HL-60/S4 treated with retinoic acid at 250 ng/mL for 4 days and 3 days (cell line): ENCODE results near the gene DNAAF1.
"Not testable (repeated sequence)": the region's sequence is repeated elsewhere in the genome, so short reads cannot be mapped to it uniquely, and the experiment has no call there.

Experiments
- in situ Hi-C: fragments of 300-500 bp; cut with MboI; formaldehyde crosslinking; loops from 2 replicates; pipeline ENCODE4 v1.7.0; 2022; ENCODE audit warnings: low sequenced_read_pairs

Gene DNAAF1

GRCh38 chr16:84199861-84200260, 54.8 kb downstream of the DNAAF1 start:
- in situ Hi-C loops = loop anchor here (25.0 kb wide), 1 partner anchor 238 kb away; the partner anchor contains the start of genes NECAB2 and OSGIN1

- in situ Hi-C loops = not testable (repeated sequence)
Measured at GRCh38 chr16:84204551-84204950, 59.4 kb downstream of the DNAAF1 start.

- in situ Hi-C loops = not testable (repeated sequence)
Measured at GRCh38 chr16:84205123-84205522, 60.0 kb downstream of the DNAAF1 start.

GRCh38 chr16:84205976-84206691, 61.0 kb downstream of the DNAAF1 start:
- in situ Hi-C loops = no loop called here

GRCh38 chr16:84207251-84207650, 62.1 kb downstream of the DNAAF1 start:
- in situ Hi-C loops = no loop called here

- in situ Hi-C loops = no loop called here
Measured at GRCh38 chr16:84207879-84208278, 62.8 kb downstream of the DNAAF1 start.

- in situ Hi-C loops = no loop called here
Measured at GRCh38 chr16:84209989-84210388, 64.9 kb downstream of the DNAAF1 start.

- in situ Hi-C loops = no loop called here
Measured at GRCh38 chr16:84212154-84212553, 67.0 kb downstream of the DNAAF1 start.

- in situ Hi-C loops = no loop called here
Measured at GRCh38 chr16:84212631-84213030, 67.5 kb downstream of the DNAAF1 start.

GRCh38 chr16:84214451-84215066, 69.5 kb downstream of the DNAAF1 start:
- in situ Hi-C loops = no loop called here

- in situ Hi-C loops = no loop called here
Measured at GRCh38 chr16:84215531-84215930, 70.4 kb downstream of the DNAAF1 start.

GRCh38 chr16:84216144-84216543, 71.0 kb downstream of the DNAAF1 start:
- in situ Hi-C loops = not testable (repeated sequence)

GRCh38 chr16:84218176-84218823, 73.2 kb downstream of the DNAAF1 start:
- in situ Hi-C loops = no loop called here

- in situ Hi-C loops = no loop called here
Measured at GRCh38 chr16:84218956-84219355, 73.8 kb downstream of the DNAAF1 start.

- in situ Hi-C loops = no loop called here
Measured at GRCh38 chr16:84220851-84221250, 75.7 kb downstream of the DNAAF1 start.

GRCh38 chr16:84223456-84223855, 78.3 kb downstream of the DNAAF1 start:
- in situ Hi-C loops = no loop called here

GRCh38 chr16:84224554-84224953, 79.4 kb downstream of the DNAAF1 start:
- in situ Hi-C loops = no loop called here

- in situ Hi-C loops = no loop called here
Measured at GRCh38 chr16:84225126-84225525, 80.0 kb downstream of the DNAAF1 start.

- in situ Hi-C loops = no loop called here
Measured at GRCh38 chr16:84225571-84225970, 80.5 kb downstream of the DNAAF1 start.

- in situ Hi-C loops = no loop called here
Measured at GRCh38 chr16:84226026-84226425, 80.9 kb downstream of the DNAAF1 start.
